ENCODE measurements around the gene FAM229B.

DNA sequence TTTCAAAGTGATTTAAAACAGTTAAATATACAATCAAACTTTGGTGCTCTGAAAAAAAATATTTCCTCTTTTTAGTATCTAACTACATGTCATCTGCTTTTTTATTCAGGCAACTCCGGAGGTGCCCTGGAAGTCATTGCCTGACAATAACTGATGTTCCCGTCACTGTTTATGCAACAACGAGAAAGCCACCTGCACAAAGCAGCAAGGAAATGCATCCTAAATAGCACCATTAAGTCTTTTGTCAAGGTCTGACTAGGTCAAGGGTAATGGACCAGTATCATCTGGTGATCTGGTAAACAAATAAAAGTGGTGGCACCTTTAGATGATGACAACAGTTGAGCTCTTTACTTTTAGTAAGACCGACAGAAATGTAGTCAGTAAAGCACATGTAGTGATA, 13.2 kb downstream of the FAM229B start:
- TF ChIP-seq POLR2AphosphoS5 (IDR thresholded peaks at IDR 0.05; ENCODE audit: low read depth, low read length) (no peak), SIN3A (IDR thresholded peaks at IDR 0.05; ENCODE audit: borderline replicate concordance, insufficient read depth, low read length) (no peak), TAF1 (IDR thresholded peaks at IDR 0.05; ENCODE audit: borderline replicate concordance, insufficient read depth, low read length) (no peak), FOXP2 (optimal IDR thresholded peaks at IDR 0.05; ENCODE audit: borderline replicate concordance, extremely low read depth, extremely low read length, insufficient read depth) (no peak)

Measured in PFSK-1 (cell line).